ENCODE measurements around the gene TMBIM1. TPM values are rescaled to one million over a fixed set of nuclear protein-coding genes. Genes with fewer than 3 reads are reported as not detected.

TMBIM1 gene
- total RNA-seq, 4 donors from 2014 or later: 131 to 238 (median 197) TPM

DNA sequence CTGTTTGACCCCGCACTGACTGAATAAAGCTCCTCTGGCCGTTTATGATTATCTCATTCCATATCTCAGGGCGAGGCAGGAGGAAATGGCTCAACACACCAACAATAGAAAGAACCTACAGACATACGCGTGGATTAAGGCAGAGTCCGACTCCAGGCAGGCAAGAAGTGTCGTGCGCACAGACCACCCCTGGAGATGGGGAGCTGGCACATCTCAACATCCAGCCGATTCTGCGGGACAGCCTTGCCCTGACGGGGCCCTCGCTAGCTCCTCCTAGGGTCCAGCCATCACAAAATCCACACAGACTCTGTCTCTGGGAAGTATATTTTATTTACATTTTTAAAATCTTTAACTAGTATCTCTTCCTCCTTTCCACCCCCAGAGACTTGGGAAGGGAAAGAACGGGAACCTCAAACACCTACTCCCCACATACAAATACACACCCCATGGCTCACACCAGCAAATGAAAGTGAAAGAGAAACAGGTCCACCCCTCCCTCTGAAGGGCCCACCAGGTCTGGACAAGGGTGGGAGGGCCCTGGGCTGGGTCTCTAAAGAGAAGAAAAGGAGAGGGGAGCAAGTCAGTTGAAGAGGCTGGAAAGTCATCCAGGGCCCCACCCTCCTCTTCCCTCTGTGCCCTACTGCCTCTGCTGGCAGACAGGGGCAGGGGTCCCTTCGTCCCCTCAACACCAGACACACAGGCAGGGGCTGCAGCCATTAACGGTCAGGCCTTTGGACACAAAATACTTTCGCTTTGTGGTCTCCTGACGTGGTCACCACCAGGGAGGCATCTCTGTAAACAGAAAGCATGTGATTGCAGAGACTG, 28.3 kb downstream of the TMBIM1 start:
- no peak for DNase-seq (ENCODE audit: extremely low spot score)
- TF ChIP-seq EP300 (IDR thresholded peaks at IDR 0.05) (no peak), POLR2AphosphoS5 (IDR thresholded peaks at IDR 0.05) (no peak), POLR2A (IDR thresholded peaks at IDR 0.05; ENCODE audit: low read depth) (no peak)
- TF ChIP-seq, protein P1, sequence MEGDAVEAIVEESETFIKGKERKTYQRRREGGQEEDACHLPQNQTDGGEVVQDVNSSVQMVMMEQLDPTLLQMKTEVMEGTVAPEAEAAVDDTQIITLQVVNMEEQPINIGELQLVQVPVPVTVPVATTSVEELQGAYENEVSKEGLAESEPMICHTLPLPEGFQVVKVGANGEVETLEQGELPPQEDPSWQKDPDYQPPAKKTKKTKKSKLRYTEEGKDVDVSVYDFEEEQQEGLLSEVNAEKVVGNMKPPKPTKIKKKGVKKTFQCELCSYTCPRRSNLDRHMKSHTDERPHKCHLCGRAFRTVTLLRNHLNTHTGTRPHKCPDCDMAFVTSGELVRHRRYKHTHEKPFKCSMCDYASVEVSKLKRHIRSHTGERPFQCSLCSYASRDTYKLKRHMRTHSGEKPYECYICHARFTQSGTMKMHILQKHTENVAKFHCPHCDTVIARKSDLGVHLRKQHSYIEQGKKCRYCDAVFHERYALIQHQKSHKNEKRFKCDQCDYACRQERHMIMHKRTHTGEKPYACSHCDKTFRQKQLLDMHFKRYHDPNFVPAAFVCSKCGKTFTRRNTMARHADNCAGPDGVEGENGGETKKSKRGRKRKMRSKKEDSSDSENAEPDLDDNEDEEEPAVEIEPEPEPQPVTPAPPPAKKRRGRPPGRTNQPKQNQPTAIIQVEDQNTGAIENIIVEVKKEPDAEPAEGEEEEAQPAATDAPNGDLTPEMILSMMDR (IDR thresholded peaks at IDR 0.05): no peak
- Histone ChIP-seq H3K27ac (replicated peaks in 1 of 4) (no peak overlapping the region), H3K36me3 (peaks cover 24 to 61% (median 54%) of the 10 kb centered on the region in 4 donors), H3K4me3 (no peak overlapping the region), H3K27me3 (no peaks in the 10 kb centered on the region), H3K4me1 (peaks cover 56 to 73% (median 65%) of the 10 kb centered on the region in 4 donors), H3K9me3 (no peaks in the 10 kb centered on the region)
- WGBS: 82% methylated on average over 17 of the region's 17 CpGs
- intact Hi-C loops (cut with DNase I): loop anchor here (5.0 kb wide), 1 partner anchor 47 kb away; the partner anchor contains the start of gene ARPC2

- H3K9me3 ChIP-seq: no peaks in the 10 kb centered on the region
- H3K4me3 ChIP-seq: no peak overlapping the region
- TF ChIP-seq, protein P1 (IDR thresholded peaks at IDR 0.05): no peak
- no peak for TF ChIP-seq POLR2A (IDR thresholded peaks at IDR 0.05; ENCODE audit: low read depth)
- no peak for TF ChIP-seq EP300 (IDR thresholded peaks at IDR 0.05)
- no peak for TF ChIP-seq POLR2AphosphoS5 (IDR thresholded peaks at IDR 0.05)
- DNase-seq (ENCODE audit: extremely low spot score): no peak
- peaks cover 24 to 55% (median 52%) of the 10 kb centered on the region in 4 donors for H3K36me3 ChIP-seq
- peak overlapping the region in 1 of 4 donors; percentile 22 for H3K27ac ChIP-seq (replicated peaks in 1 of 4)
- H3K27me3 ChIP-seq: no peaks in the 10 kb centered on the region
- 87% methylated on average over 17 of the region's 39 CpGs for WGBS
- peaks cover 56 to 73% (median 64%) of the 10 kb centered on the region in 4 donors for H3K4me1 ChIP-seq
- intact Hi-C loops (cut with DNase I): loop anchor here (5.0 kb wide), 1 partner anchor 46 kb away; the partner anchor contains the start of gene ARPC2
Measured at GRCh38 chr2:218262631-218263586, 29.4 kb downstream of the TMBIM1 start.

DNA sequence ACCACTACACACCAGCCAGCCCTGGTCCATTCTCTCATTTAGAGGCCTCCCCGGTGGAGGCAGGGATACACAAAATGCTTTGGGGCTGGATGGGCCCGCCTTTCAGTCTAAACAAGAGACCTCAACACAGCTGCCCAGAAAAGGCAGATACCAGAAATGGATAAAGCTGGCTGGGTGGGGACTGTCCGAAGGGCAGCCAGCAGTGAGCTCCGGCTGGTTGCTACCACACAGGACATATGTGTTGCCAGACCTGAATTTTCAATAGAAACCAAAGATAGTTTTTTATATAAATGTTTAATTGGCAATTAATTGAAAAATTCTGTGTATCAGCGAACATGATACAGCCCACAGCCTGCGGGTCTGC, 30.1 kb downstream of the TMBIM1 start:
- intact Hi-C loops (cut with DNase I): loop anchor here (5.0 kb wide), 1 partner anchor 45 kb away; the partner anchor contains the start of gene ARPC2
- no peak overlapping the region for H3K4me3 ChIP-seq

More for the DNA sequence above, 30.1 kb downstream of the TMBIM1 start:
- 74% methylated on average over 6 of the region's 6 CpGs for WGBS
- Histone ChIP-seq H3K27me3 (no peaks in the 10 kb centered on the region), H3K27ac (replicated peaks in 1 of 4) (peak overlapping the region; percentile 22 to 89 (median 76)), H3K9me3 (no peaks in the 10 kb centered on the region), H3K4me1 (peaks cover 60 to 75% (median 65%) of the 10 kb centered on the region in 4 donors), H3K36me3 (peaks cover 24 to 48% (median 46%) of the 10 kb centered on the region in 4 donors)
- DNase-seq (ENCODE audit: extremely low spot score): no peak
- TF ChIP-seq POLR2AphosphoS5 (IDR thresholded peaks at IDR 0.05) (no peak), POLR2A (IDR thresholded peaks at IDR 0.05; ENCODE audit: low read depth) (no peak), EP300 (IDR thresholded peaks at IDR 0.05) (no peak)
- TF ChIP-seq, protein P1 (IDR thresholded peaks at IDR 0.05): no peak

Measured in esophagus muscularis mucosa (tissue), 4 donors.